Right lobe of liver (tissue), 6 donors: ENCODE results near the gene P3H2. TPM values are rescaled to one million over a fixed set of nuclear protein-coding genes. Genes with fewer than 3 reads are reported as not detected.
A peak's percentile ranks its signal among the peaks of the same experiment; 100 is the strongest.

Source experiments
- ATAC-seq, 4 donors: fragments of 200-7000 bp; cut with Tn5 transposase; one replicate each; pipeline ENCODE4 v1.9.1; 2020; ENCODE audit warnings: mild to moderate bottlenecking in 4 of 4, moderate library complexity in 4 of 4
- DNase-seq, 3 donors: peaks; one replicate each; pipeline ENCODE4 v3.0.0-alpha.2; 2020
- H3K27ac ChIP-seq, 3 donors: fragments of 200-600 bp; one replicate each; pipeline ENCODE4 v1.8.0; 2022
- H3K27me3 ChIP-seq, 2 donors: fragments of 200-600 bp; one replicate each; pipeline ENCODE4 v1.8.0; 2022
- H3K36me3 ChIP-seq, 4 donors: fragments of 200-600 bp; sonication (generic) in 1 of 4; one replicate each; pipeline versions ENCODE4 v1.5.1 to v1.8.0; 2017 to 2022; ENCODE audit warnings: control low read depth in 1 of 4
- H3K4me1 ChIP-seq, 4 donors: fragments of 200-600 bp; sonication (generic) in 1 of 4; one replicate each; pipeline versions ENCODE4 v1.5.1 to v1.8.0; 2017 to 2022; ENCODE audit warnings: control low read depth in 1 of 4
- H3K4me3 ChIP-seq, 3 donors: fragments of 200-600 bp; one replicate each; pipeline ENCODE4 v1.8.0; 2022
- H3K9me3 ChIP-seq, 4 donors: fragments of 200-600 bp; sonication (generic) in 1 of 4; one replicate each; pipeline versions ENCODE4 v1.5.1 to v1.8.0; 2017 to 2022; ENCODE audit warnings: control low read depth in 1 of 4
- POLR2A ChIP-seq: fragments of 450-650 bp; IDR thresholded peaks from one replicate; pipeline ENCODE4 v1.6.1; 2017; ENCODE audit warnings: antibody characterized with exemption, mild to moderate bottlenecking
- WGBS: methylation state at CpG from one replicate; pipeline ENCODE4 v1.1.6; 2018; ENCODE audit warnings: low coverage, low lambda C conversion rate; ENCODE audit not compliant: insufficient coverage; ENCODE audit errors: missing lambda C conversion rate; 5-methylcytosine and 5-hydroxymethylcytosine counted together
- intact Hi-C, 2 donors: fragments of 100-400 bp; cut with DNase I; formaldehyde crosslinking; loops; one replicate each; pipeline versions ENCODE4 v1.11.2 to v1.14.1; 2022
- total RNA-seq, 6 experiments: library from RNA; depleted of rRNA in 2 of 6; stranded (reverse); fragments of >200 nt in 2 of 6; fragmentation: NEBNext Ultra II Directional in 3 of 6; extraction: Animal tissue kit (Norgen Biotek cat#: 25700) in 3 of 6; gene quantifications; one replicate each; pipeline versions ENCODE4 v1.1.0 to v1.2.4, GENCODE V29; 2016 to 2023
- TF ChIP-seq, protein P1 (sequence below), 4 donors: fragments of 200-600 bp in 3 of 4; fragments of 450-650 bp in 1 of 4; IDR thresholded peaks; one replicate each; pipeline versions ENCODE4 v1.5.1 to v1.8.0; 2016 to 2022; ENCODE audit warnings: antibody characterized with exemption in 4 of 4, mild to moderate bottlenecking in 2 of 4
- donor health status: DM: no; HTN: yes; CAD: no.
- donor health status: DM: no; HTN: no; CAD: no.
- donor health status: DM: no; HTN: no; CAD: no.
- donor health status: DM: no; HTN: yes; CAD: no.
- donor health status: DM: no; HTN: yes; CAD: no.

Gene P3H2
- total RNA-seq, 6 experiments from 2014 or later, result 3.2 to 8.7 (median 6.5) TPM

GRCh38 chr3:190092250-190092649 lies 28.4 kb downstream of the P3H2 start:
- TF ChIP-seq POLR2A, result no peak
- TF ChIP-seq, protein P1, sequence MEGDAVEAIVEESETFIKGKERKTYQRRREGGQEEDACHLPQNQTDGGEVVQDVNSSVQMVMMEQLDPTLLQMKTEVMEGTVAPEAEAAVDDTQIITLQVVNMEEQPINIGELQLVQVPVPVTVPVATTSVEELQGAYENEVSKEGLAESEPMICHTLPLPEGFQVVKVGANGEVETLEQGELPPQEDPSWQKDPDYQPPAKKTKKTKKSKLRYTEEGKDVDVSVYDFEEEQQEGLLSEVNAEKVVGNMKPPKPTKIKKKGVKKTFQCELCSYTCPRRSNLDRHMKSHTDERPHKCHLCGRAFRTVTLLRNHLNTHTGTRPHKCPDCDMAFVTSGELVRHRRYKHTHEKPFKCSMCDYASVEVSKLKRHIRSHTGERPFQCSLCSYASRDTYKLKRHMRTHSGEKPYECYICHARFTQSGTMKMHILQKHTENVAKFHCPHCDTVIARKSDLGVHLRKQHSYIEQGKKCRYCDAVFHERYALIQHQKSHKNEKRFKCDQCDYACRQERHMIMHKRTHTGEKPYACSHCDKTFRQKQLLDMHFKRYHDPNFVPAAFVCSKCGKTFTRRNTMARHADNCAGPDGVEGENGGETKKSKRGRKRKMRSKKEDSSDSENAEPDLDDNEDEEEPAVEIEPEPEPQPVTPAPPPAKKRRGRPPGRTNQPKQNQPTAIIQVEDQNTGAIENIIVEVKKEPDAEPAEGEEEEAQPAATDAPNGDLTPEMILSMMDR (IDR thresholded peaks at IDR 0.05), result no peak
- peak overlapping the region in 1 of 3 donors; percentile 4 for H3K27ac ChIP-seq
- intact Hi-C loops, result no loop called here
- peak; percentile 60 to 74 (median 66) for ATAC-seq
- no peaks in the 10 kb centered on the region for H3K36me3 ChIP-seq
- H3K4me3 ChIP-seq, result no peak overlapping the region
- H3K9me3 ChIP-seq, result no peaks in the 10 kb centered on the region
- no peaks in the 10 kb centered on the region for H3K27me3 ChIP-seq
- 33% methylated on average over 2 of the region's 2 CpGs for WGBS
- no peak for DNase-seq
- no peaks in the 10 kb centered on the region for H3K4me1 ChIP-seq

GRCh38 chr3:190089711-190090110 lies 31.0 kb downstream of the P3H2 start:
- H3K4me1 ChIP-seq, result no peaks in the 10 kb centered on the region

DNA sequence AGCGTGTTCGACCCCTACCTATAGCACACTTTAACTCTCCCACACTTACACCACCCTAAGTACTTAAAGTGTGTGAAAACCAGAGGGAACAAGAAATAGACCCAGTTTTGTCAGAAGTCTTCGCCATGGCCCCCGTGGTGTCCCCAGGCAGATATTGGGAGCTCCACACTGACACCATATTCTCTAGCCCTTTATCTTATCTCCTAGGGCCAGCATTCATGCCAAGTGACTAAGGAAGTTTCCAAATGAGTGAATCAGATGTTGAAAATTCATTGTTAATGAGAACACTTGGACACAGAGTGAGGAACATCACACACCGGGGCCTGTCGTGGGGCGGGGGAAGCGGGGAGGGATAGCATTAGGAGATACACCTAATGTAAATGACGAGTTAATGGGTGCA lies 31.8 kb downstream of the P3H2 start:
- Histone ChIP-seq H3K4me3 (no peak overlapping the region), H3K4me1 (no peaks in the 10 kb centered on the region), H3K9me3 (no peaks in the 10 kb centered on the region), H3K27ac (no peak overlapping the region), H3K27me3 (no peaks in the 10 kb centered on the region), H3K36me3 (no peaks in the 10 kb centered on the region)
- TF ChIP-seq POLR2A, result no peak
- TF ChIP-seq, protein P1 (IDR thresholded peaks at IDR 0.05), result no peak
- 68% methylated on average over 9 of the region's 9 CpGs for WGBS
- ATAC-seq (no peak), DNase-seq (no peak)
- intact Hi-C loops, result no loop called here

More at GRCh38 chr3:190089711-190090110, 31.0 kb downstream of the P3H2 start:
- H3K27me3 ChIP-seq, result no peaks in the 10 kb centered on the region
- 60% methylated on average over 4 of the region's 4 CpGs for WGBS
- no peak for TF ChIP-seq POLR2A
- TF ChIP-seq, protein P1 (IDR thresholded peaks at IDR 0.05), result no peak
- DNase-seq, result no peak
- no peaks in the 10 kb centered on the region for H3K9me3 ChIP-seq
- no peaks in the 10 kb centered on the region for H3K36me3 ChIP-seq
- intact Hi-C loops, result no loop called here
- ATAC-seq, result no peak
- H3K4me3 ChIP-seq, result no peak overlapping the region
- no peak overlapping the region for H3K27ac ChIP-seq

DNA sequence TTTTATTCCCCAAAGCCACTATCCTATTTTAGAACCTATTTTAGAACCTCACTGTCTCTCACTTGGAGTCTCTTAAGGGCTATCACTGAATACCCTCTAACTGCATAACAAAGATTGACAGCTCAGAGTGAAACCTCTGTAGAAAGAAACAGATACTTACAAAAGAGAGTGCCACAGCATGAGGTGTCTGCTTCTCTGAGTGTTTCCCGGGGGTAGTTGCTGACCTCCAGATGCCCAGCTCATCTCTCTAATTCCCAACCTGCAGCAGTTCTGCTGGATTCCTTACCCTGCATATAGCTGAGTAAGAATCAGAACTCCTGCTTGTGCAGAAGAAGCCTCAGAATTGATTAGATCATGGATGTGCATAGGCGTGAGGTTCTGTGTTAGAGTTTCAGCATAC lies 34.5 kb downstream of the P3H2 start:
- Histone ChIP-seq H3K4me1 (no peaks in the 10 kb centered on the region), H3K27me3 (no peaks in the 10 kb centered on the region), H3K4me3 (no peak overlapping the region), H3K9me3 (no peaks in the 10 kb centered on the region), H3K36me3 (no peaks in the 10 kb centered on the region), H3K27ac (no peak overlapping the region)
- 36% methylated on average over 1 of the region's 2 CpGs for WGBS
- no peak for ATAC-seq
- no peak for TF ChIP-seq POLR2A
- TF ChIP-seq, protein P1 (IDR thresholded peaks at IDR 0.05), result no peak
- intact Hi-C loops, result no loop called here
- no peak for DNase-seq

GRCh38 chr3:190084983-190085382 lies 35.7 kb downstream of the P3H2 start:
- H3K36me3 ChIP-seq, result no peaks in the 10 kb centered on the region
- H3K27ac ChIP-seq, result no peak overlapping the region
- WGBS, result 45% methylated on average over 3 of the region's 3 CpGs
- intact Hi-C loops, result no loop called here
- H3K9me3 ChIP-seq, result no peaks in the 10 kb centered on the region
- TF ChIP-seq, protein P1 (IDR thresholded peaks at IDR 0.05), result no peak
- TF ChIP-seq POLR2A, result no peak
- no peaks in the 10 kb centered on the region for H3K4me1 ChIP-seq
- H3K27me3 ChIP-seq, result no peaks in the 10 kb centered on the region
- no peak overlapping the region for H3K4me3 ChIP-seq
- ATAC-seq (no peak), DNase-seq (no peak)
